Endothelial cell of umbilical vein (primary cell): ENCODE results near the gene CPLANE2. TPM values are rescaled to one million over a fixed set of nuclear protein-coding genes. Genes with fewer than 3 reads are reported as not detected.

Experiments used
- BruUV-seq: library from RNA; stranded (reverse); fragments of 400-500 nt; replicated peaks from 2 replicates; lab custom pipeline; 2021; lab: Mats Ljungman, UMichigan
- CTCF ChIA-PET: fragments of 300-600, 350-600 bp; sonication (Branson Sonifier 250); formaldehyde crosslinking; loops from one replicate; lab custom pipeline; 2021; ENCODE audit warnings: antibody characterized with exemption, inconsistent platforms; lab: Charles Lee
- POLR2A ChIA-PET: fragments of 300-600, 350-600 bp; sonication (Branson Sonifier 250); formaldehyde crosslinking; loops from one replicate; lab custom pipeline; 2021; ENCODE audit warnings: antibody characterized with exemption, inconsistent platforms; lab: Charles Lee
- DNase-seq: peaks from one replicate; pipeline ENCODE4 v3.0.0-alpha.2; 2011; ENCODE audit warnings: low read depth, low spot score
- FAIRE-seq: peaks from 2 replicates; lab custom pipeline; 2011; peaks lifted over from hg19 to GRCh38; lab: Jason Lieb, UNC
- H2AFZ ChIP-seq: 2 replicates; pipeline ENCODE4 v1.6.0; 2012; ENCODE audit warnings: low read depth, low read length, control low read depth, inconsistent platforms
- H3K27ac ChIP-seq: 2 replicates; pipeline ENCODE4 v1.5.1; 2011; ENCODE audit warnings: low read depth, mild to moderate bottlenecking, control low read depth, low read length, moderate library complexity; ENCODE audit not compliant: insufficient read depth
- H3K27me3 ChIP-seq, 2 experiments: 2 replicates each; pipeline versions ENCODE4 v1.6.0 to v1.6.1; 2011; ENCODE audit warnings: low read length in 2 of 2, mixed read lengths in 1 of 2; ENCODE audit not compliant: control insufficient read depth in 2 of 2, insufficient read depth in 2 of 2
- H3K36me3 ChIP-seq, 2 experiments: 2 replicates in 1 of 2; 3 replicates in 1 of 2; pipeline ENCODE4 v1.5.1; 2011; ENCODE audit warnings: low read length in 2 of 2, mild to moderate bottlenecking in 1 of 2, moderate library complexity in 1 of 2; ENCODE audit not compliant: control insufficient read depth in 2 of 2, insufficient read depth in 2 of 2; ENCODE audit errors: extremely low read depth in 1 of 2
- H3K4me1 ChIP-seq: 3 replicates; pipeline ENCODE4 v1.5.1; 2011; ENCODE audit warnings: mild to moderate bottlenecking, low read length; ENCODE audit not compliant: control insufficient read depth, insufficient read depth; ENCODE audit errors: extremely low read depth
- H3K4me2 ChIP-seq: 2 replicates; pipeline ENCODE4 v1.6.1; 2011; ENCODE audit warnings: low read length, control low read depth, mixed read lengths; ENCODE audit not compliant: insufficient read depth
- H3K4me3 ChIP-seq, 3 experiments: fragments of 200-600 bp in 1 of 3; sonication (generic), shearing (Covaris generic) in 1 of 3; replicated peaks in 1 of 3; 2 replicates each; pipeline ENCODE4 v1.5.1; 2011 to 2016; ENCODE audit warnings: control low read depth in 3 of 3, low read length in 3 of 3, mild to moderate bottlenecking in 2 of 3, inconsistent platforms in 1 of 3, low read depth in 1 of 3, moderate library complexity in 1 of 3; ENCODE audit not compliant: insufficient read depth in 1 of 3
- H3K79me2 ChIP-seq: 2 replicates; pipeline ENCODE4 v1.6.0; 2012; ENCODE audit warnings: low read length, inconsistent platforms; ENCODE audit not compliant: control insufficient read depth, insufficient read depth
- H3K9ac ChIP-seq: replicated peaks from 2 replicates; pipeline ENCODE3; 2011; ENCODE audit warnings: low read length, control low read depth; ENCODE audit not compliant: insufficient read depth; ENCODE audit errors: extremely low read depth
- H3K9me1 ChIP-seq: replicated peaks from 3 replicates; pipeline ENCODE4 v1.6.0; 2011; ENCODE audit warnings: mild to moderate bottlenecking, low read length; ENCODE audit not compliant: control insufficient read depth, insufficient read depth; ENCODE audit errors: extremely low read depth
- H3K9me3 ChIP-seq: replicated peaks from 2 replicates; pipeline ENCODE4 v1.5.1; 2012; ENCODE audit warnings: low read length, inconsistent platforms; ENCODE audit not compliant: control insufficient read depth, insufficient read depth
- H4K20me1 ChIP-seq: replicated peaks from 2 replicates; pipeline ENCODE3; 2011; ENCODE audit warnings: mild to moderate bottlenecking, low read length; ENCODE audit not compliant: control insufficient read depth, insufficient read depth; ENCODE audit errors: extremely low read depth
- CTCF ChIP-seq, 2 donors: IDR thresholded peaks; 1 replicate in 1 of 2; 2 replicates in 1 of 2; pipeline ENCODE4 v1.5.1; 2011; ENCODE audit warnings: low read length in 2 of 2, mild to moderate bottlenecking in 2 of 2, moderate library complexity in 2 of 2, control low read depth in 1 of 2, inconsistent platforms in 1 of 2, low read depth in 1 of 2; ENCODE audit not compliant: insufficient read depth in 1 of 2; ENCODE audit errors: extremely low read depth in 1 of 2
- EZH2 ChIP-seq: IDR thresholded peaks from 2 replicates; pipeline ENCODE4 v1.6.1; 2012; ENCODE audit warnings: borderline replicate concordance, low read depth, mild to moderate bottlenecking, moderate library complexity, low read length, inconsistent platforms; ENCODE audit not compliant: severe bottlenecking
- FOS ChIP-seq: IDR thresholded peaks from 2 replicates; pipeline ENCODE4 v1.6.1; 2011; ENCODE audit warnings: mild to moderate bottlenecking, low read length, moderate library complexity, borderline replicate concordance; ENCODE audit not compliant: insufficient read depth
- GATA2 ChIP-seq: IDR thresholded peaks from 2 replicates; pipeline ENCODE4 v1.7.0; 2011; ENCODE audit warnings: low read depth, mild to moderate bottlenecking, moderate library complexity, mixed read lengths, low read length; ENCODE audit not compliant: insufficient read length, insufficient read depth
- JUN ChIP-seq: IDR thresholded peaks from 2 replicates; pipeline ENCODE4 v1.6.1; 2011; ENCODE audit warnings: borderline replicate concordance, low read depth; ENCODE audit not compliant: insufficient read length, insufficient read depth
- MAX ChIP-seq: IDR thresholded peaks from 2 replicates; pipeline ENCODE4 v1.6.1; 2011; ENCODE audit not compliant: insufficient read depth, insufficient read length
- MYC ChIP-seq: IDR thresholded peaks from one replicate; pipeline ENCODE4 v1.6.1; 2011; ENCODE audit warnings: mild to moderate bottlenecking, low read depth, low read length
- POLR2A ChIP-seq: IDR thresholded peaks from 2 replicates; pipeline ENCODE4 v1.6.1; 2012; ENCODE audit warnings: low read depth, mild to moderate bottlenecking, control low read depth, low read length
- POLR2AphosphoS5 ChIP-seq: IDR thresholded peaks from 2 replicates; pipeline ENCODE4 v1.6.1; 2012; ENCODE audit warnings: low read depth, mild to moderate bottlenecking, control low read depth, low read length, moderate library complexity; ENCODE audit not compliant: insufficient read depth
- dilution Hi-C: fragments of 300-500 bp; cut with MboI; formaldehyde crosslinking; loops from one replicate; pipeline ENCODE4 v1.15.0; 2019; ENCODE audit warnings: low sequenced_read_pairs; ENCODE audit not compliant: extremely low pct_ligation_motif_present
- intact Hi-C: fragments of 100-400 bp; cut with micrococcal nuclease; formaldehyde crosslinking; loops from one replicate; pipeline ENCODE4 v1.10.0; 2022
- polyA plus RNA-seq, 4 experiments: library from polyadenylated mRNA; depleted of rRNA in 3 of 4; stranded (reverse) in 3 of 4; unstranded in 1 of 4; fragments of >200 nt; gene quantifications; 2 replicates each; pipeline versions ENCODE4 v1.2.1 to v1.2.3, GENCODE V29; 2011 to 2012; ENCODE audit warnings: missing spikeins in 1 of 4
- total RNA-seq: library from RNA; stranded (reverse); gene quantifications from 2 replicates; pipeline ENCODE4 v1.2.3, GENCODE V29; 2021

CPLANE2 gene
- total and polyA plus RNA-seq, 2 donors (not counting 3 experiments of a cell fraction or from before 2014, with no cell fraction given): 3.9 to 4.6 TPM

GRCh38 chr1:16258591-16259135 lies 21.7 kb upstream of the CPLANE2 start:
- TF ChIP-seq EZH2: no peak
- TF ChIP-seq JUN: no peak
- TF ChIP-seq GATA2: no peak
- no peak for TF ChIP-seq FOS
- no peak for TF ChIP-seq MYC
- no peak for TF ChIP-seq MAX
- no peak for TF ChIP-seq CTCF (IDR thresholded peaks at IDR 0.05; ENCODE audit: extremely low read depth in 1 of 2, insufficient read depth in 1 of 2, low read depth in 1 of 2, low read length in 2 of 2)
- no peak for TF ChIP-seq POLR2A
- TF ChIP-seq POLR2AphosphoS5: no peak
- Histone ChIP-seq H3K9me1 (no peaks in the 10 kb centered on the region), H3K36me3 (peaks cover 7 to 9% of the 10 kb centered on the region in 2 experiments), H3K4me3 (no peak overlapping the region), H2AFZ (no peak overlapping the region), H3K9ac (no peak overlapping the region), H3K4me1 (no peaks in the 10 kb centered on the region), H3K9me3 (no peaks in the 10 kb centered on the region), H4K20me1 (no peaks in the 10 kb centered on the region), H3K79me2 (no peaks in the 10 kb centered on the region), H3K27ac (no peak overlapping the region), H3K27me3 (no peaks in the 10 kb centered on the region), H3K4me2 (no peak overlapping the region)
- ChIA-PET CTCF (interaction anchor here (1.0 kb wide), 2 partner anchors 10 to 176 kb away, joined by 3 read pairs; no protein-coding TSS in a partner anchor), POLR2A (no interaction called here)
- no peak for FAIRE-seq
- no TSS peak for BruUV-seq
- intact Hi-C loops (no loop called here), dilution Hi-C loops (no loop called here)
- no peak for DNase-seq
